Measurements from ENCODE around the gene CHMP4B. TPM values are rescaled to one million over a fixed set of nuclear protein-coding genes. Genes with fewer than 3 reads are reported as not detected.
A peak's percentile ranks its signal among the peaks of the same experiment; 100 is the strongest.
"Not testable (repeated sequence)": the region's sequence is repeated elsewhere in the genome, so short reads cannot be mapped to it uniquely, and the experiment has no call there.

CHMP4B gene
- total and polyA plus RNA-seq, 4 donors: 2.7 to 37.2 (median 17.2) TPM

- no peak for TF ChIP-seq REST (IDR thresholded peaks at IDR 0.05)
- no peak for TF ChIP-seq HNF4A (conservative IDR thresholded peaks at IDR 0.05)
- no peak for TF ChIP-seq MAX (IDR thresholded peaks at IDR 0.05)
- no peak for TF ChIP-seq FOXA2 (IDR thresholded peaks at IDR 0.05)
Measured at GRCh38 chr20:33791540-33791939, 19.6 kb upstream of the CHMP4B start (continued).

- peak; percentile 61 for DNase-seq (ENCODE audit: low spot score)
- H3K4me1 ChIP-seq (ENCODE audit: control insufficient read depth in 4 of 4, insufficient read depth in 4 of 4, low read length in 3 of 4): no peaks in the 10 kb centered on the region
- no peaks in the 10 kb centered on the region for H3K9me3 ChIP-seq (ENCODE audit: control insufficient read depth in 4 of 4, low read length in 3 of 4)
- TF ChIP-seq MAX (IDR thresholded peaks at IDR 0.05): no peak
- TF ChIP-seq FOXA2 (IDR thresholded peaks at IDR 0.05): no peak
- TF ChIP-seq RAD21 (IDR thresholded peaks at IDR 0.05): peak; percentile 72 to 84
- TF ChIP-seq CTCF (IDR thresholded peaks at IDR 0.05; ENCODE audit: low read depth, low read length, missing input control): peak; percentile 69
- H3K9ac ChIP-seq (ENCODE audit: low read depth in 1 of 2, low read length in 2 of 2): no peak overlapping the region
- H3K27me3 ChIP-seq (ENCODE audit: control insufficient read depth in 4 of 4, insufficient read depth in 4 of 4, low read length in 3 of 4): no peaks in the 10 kb centered on the region
- no peaks in the 10 kb centered on the region for H3K36me3 ChIP-seq (ENCODE audit: control insufficient read depth in 4 of 4, insufficient read depth in 3 of 4, low read depth in 1 of 4, low read length in 3 of 4)
- H3K4me3 ChIP-seq (ENCODE audit: low read depth in 1 of 3, low read length in 3 of 3): no peak overlapping the region
- H3K27ac ChIP-seq (ENCODE audit: low read depth in 1 of 2, low read length in 2 of 2): no peak overlapping the region
- WGBS: 70% methylated on average over 13 of the region's 13 CpGs
Measured at GRCh38 chr20:33791959-33792597, 19.1 kb upstream of the CHMP4B start.

- not testable (repeated sequence) for H3K36me3 ChIP-seq (ENCODE audit: control insufficient read depth in 4 of 4, insufficient read depth in 3 of 4, low read depth in 1 of 4, low read length in 3 of 4); H3K4me3 ChIP-seq (ENCODE audit: low read depth in 1 of 3, low read length in 3 of 3); H3K4me1 ChIP-seq (ENCODE audit: control insufficient read depth in 4 of 4, insufficient read depth in 4 of 4, low read length in 3 of 4); H3K9me3 ChIP-seq (ENCODE audit: control insufficient read depth in 4 of 4, low read length in 3 of 4); H3K27ac ChIP-seq (ENCODE audit: low read depth in 1 of 2, low read length in 2 of 2); DNase-seq (ENCODE audit: low spot score); H3K27me3 ChIP-seq (ENCODE audit: control insufficient read depth in 4 of 4, insufficient read depth in 4 of 4, low read length in 3 of 4); H3K9ac ChIP-seq (ENCODE audit: low read depth in 1 of 2, low read length in 2 of 2)
- WGBS: 68% methylated on average over 3 of the region's 3 CpGs
Measured at GRCh38 chr20:33792598-33792989, 18.6 kb upstream of the CHMP4B start.

Measured in liver (tissue), 9 donors.